Cardiac fibroblast (primary cell): ENCODE results near the gene IQCK.

Experiments used
- DNase-seq, 2 donors: peaks; one replicate each; pipeline versions ENCODE4 v3.0.0 to v3.0.0-alpha.2; 2010; ENCODE audit warnings: low read depth in 2 of 2
- H3K4me3 ChIP-seq, 2 donors: replicated peaks in 1 of 2; 1 replicate in 1 of 2; 2 replicates in 1 of 2; pipeline ENCODE4 v1.5.1; 2011; ENCODE audit warnings: low read depth in 2 of 2, low read length in 2 of 2, mild to moderate bottlenecking in 2 of 2, moderate library complexity in 1 of 2
- TF ChIP-seq, protein P1 (sequence below): IDR thresholded peaks from one replicate; pipeline ENCODE4 v1.5.1; 2011; ENCODE audit warnings: low read depth, mild to moderate bottlenecking, low read length, inconsistent platforms

Gene IQCK

DNA sequence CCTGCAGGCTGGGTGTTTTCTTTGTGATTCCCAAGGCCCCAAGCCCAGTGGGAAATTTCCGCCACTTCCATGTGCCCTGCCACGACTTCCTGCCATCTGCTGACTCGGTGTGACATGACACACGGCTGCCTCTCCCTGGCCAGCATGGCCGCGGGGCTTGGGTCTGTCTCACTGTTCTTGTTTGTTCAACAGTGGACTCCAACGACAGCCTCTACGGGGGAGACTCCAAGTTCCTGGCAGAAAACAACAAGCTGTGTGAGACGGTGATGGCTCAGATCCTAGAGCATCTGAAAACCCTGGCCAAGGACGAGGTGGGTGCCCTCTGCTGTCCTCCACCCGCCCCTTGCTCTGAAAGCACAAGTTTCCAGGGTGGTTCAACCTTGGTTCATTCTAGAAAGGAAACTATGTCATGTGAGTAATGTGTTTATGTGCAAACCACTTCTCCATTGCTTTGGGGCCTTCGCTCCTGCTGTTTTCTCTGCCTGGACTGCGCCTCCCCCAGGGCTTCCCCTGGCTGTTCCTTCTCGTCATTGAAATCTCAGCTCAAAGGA is 26.8 kb upstream of the IQCK start:
- H3K4me3 ChIP-seq = no peak overlapping the region
- TF ChIP-seq, protein P1, sequence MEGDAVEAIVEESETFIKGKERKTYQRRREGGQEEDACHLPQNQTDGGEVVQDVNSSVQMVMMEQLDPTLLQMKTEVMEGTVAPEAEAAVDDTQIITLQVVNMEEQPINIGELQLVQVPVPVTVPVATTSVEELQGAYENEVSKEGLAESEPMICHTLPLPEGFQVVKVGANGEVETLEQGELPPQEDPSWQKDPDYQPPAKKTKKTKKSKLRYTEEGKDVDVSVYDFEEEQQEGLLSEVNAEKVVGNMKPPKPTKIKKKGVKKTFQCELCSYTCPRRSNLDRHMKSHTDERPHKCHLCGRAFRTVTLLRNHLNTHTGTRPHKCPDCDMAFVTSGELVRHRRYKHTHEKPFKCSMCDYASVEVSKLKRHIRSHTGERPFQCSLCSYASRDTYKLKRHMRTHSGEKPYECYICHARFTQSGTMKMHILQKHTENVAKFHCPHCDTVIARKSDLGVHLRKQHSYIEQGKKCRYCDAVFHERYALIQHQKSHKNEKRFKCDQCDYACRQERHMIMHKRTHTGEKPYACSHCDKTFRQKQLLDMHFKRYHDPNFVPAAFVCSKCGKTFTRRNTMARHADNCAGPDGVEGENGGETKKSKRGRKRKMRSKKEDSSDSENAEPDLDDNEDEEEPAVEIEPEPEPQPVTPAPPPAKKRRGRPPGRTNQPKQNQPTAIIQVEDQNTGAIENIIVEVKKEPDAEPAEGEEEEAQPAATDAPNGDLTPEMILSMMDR = no peak
- no peak for DNase-seq

DNA sequence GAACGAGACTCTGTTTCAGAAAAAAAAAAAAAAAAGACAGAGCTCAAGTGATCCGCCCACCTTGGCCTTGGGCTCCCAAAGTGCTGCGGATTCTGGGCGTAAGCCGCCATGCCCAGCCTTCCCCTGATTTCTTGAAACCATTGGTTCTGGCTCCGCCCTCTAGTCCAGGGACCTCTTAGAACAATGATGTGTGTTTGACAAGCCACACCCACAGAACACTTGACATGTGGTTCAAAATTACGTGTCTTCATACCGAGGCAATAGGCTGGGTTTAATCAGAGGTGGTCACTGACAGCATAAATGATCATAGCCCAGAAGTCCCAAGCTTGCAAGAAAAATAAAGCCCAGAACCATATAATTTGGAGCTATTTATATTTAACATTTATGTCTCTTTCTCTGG is 23.1 kb upstream of the IQCK start:
- peak in 1 of 2 donors; percentile 27 for DNase-seq
- H3K4me3 ChIP-seq = no peak overlapping the region
- TF ChIP-seq, protein P1 = no peak

DNA sequence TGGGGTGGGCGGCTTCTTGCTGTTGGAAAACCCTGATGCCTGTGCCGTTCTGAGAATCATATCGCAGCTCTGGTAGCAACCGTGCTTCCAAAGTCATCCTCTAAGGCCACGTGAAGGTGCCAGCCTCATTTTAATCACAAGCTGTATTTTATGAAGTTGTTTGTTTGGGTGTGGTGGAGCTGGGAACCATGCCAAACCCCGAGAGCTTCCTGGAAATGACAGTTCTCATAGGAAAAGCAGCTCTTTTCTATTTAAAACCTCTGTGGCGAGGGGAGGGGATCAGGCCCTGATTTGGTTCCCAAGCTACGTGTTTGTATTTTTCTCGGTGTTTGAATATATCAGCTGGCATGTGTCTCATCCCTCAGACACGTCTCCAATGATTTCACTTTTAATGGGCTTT is 21.7 kb upstream of the IQCK start:
- H3K4me3 ChIP-seq = no peak overlapping the region
- DNase-seq = peak; percentile 94 to 96

DNA sequence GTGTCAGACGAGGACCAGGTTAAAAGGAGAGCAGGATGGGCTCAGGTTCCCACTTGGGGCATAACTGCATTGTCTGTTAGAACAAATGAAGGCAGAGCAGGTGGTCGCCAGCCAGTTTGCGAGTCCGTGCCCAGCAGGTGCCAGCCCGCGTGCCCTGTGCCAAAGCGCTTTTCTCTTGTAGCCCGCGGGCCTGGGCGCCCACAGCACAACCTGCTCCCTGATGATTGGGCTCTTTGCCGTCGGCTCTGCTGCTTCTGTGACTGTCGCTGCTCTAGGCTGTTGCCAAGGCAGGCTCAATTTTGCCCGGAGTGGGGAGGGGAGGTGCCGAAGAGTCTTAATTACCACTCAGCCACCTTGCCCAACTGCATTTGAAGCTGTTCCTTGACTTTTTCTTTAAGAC is 21.1 kb upstream of the IQCK start:
- H3K4me3 ChIP-seq = no peak overlapping the region
- DNase-seq = no peak
- TF ChIP-seq, protein P1 = no peak

More for the DNA sequence above, 21.7 kb upstream of the IQCK start:
- TF ChIP-seq, protein P1 = no peak

DNA sequence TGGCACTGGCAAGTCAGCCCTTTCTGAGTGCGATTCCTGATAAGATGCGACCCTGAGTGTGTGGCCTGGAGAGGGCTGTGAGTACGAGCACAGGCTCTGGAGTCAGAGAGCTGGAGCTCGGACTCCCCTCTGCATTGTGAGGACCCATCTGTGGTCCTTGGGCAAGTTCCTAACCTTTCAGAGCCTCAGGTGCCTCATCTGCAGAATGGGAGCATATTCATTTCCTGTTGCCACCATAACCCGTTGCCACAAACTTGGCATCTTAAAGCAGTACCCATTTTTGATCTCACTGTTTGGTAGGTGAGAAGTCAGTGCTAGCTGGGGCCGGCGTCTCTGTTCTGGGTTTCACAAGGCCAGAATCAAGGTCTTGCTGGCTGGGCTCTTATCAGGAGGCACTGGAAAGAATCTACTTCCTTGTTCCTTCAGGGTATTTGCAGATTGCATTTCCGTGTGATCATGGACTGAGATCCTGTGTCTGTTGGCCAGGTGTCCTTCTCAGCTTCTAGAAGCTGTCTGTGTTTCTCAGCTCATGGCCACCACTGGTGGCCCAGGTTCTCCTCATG is 20.2 kb upstream of the IQCK start:
- no peak for DNase-seq
- no peak overlapping the region for H3K4me3 ChIP-seq
- TF ChIP-seq, protein P1 = no peak

DNA sequence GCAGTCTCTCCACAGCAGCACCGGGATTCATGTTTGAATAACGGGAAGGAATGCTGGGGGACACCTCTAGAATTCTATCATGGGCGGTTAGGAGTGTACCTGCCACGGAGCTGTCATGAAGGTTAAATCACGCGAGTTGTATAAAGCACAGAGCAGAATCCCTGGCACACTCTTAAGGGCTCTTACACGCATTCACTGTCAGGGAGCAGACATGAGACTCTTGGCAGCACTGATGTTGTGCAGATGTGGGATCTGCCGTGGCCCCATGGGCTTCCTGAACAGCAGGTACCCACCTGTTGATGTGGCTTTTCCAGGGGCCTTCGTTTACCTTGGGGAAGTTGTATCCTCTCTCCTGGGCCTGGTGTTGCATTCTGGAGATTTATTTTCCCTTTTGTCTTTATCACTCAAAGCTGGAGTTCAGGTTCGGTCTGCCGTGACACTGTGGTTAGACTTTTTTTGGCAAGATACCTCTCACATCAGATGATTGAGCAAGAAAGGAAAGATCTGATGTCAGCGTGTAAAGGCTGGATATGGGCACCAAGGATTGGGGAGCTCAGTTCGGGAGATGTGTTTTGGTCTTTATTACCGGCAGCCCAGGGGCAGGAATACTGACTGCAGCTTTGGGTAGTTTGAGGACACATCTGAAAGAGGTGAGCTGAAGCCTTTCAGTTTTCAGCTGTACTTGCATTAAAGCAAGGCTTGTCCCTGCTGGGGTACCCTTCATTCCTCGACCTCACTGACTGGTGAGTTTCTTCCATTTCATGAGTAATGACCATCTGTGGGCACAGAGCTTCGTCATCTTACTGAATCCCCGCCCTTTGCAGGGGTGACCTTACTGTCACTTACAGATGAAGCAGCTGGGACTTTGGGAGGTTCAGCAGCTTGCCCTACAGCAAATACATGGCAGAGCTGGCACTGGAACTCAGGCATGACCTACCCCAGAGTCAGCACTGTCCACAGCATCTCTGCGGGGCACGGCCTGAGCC is 19.3 kb upstream of the IQCK start:
- DNase-seq = peak; percentile 42 to 48
- TF ChIP-seq, protein P1 = no peak

More for the DNA sequence above, 19.3 kb upstream of the IQCK start:
- H3K4me3 ChIP-seq = no peak overlapping the region
